Stimulated activated CD8-positive, alpha-beta memory T cell treated with anti-CD3 and anti-CD28 coated beads, Interleukin-15, amount 100 ng/mL, for 24 hours (primary cell): Measurements from ENCODE around the gene MFSD6L.
A peak's percentile ranks its signal among the peaks of the same experiment; 100 is the strongest.

Experiments used
- DNase-seq: peaks from one replicate; pipeline ENCODE4 v3.0.0-alpha.2; 2020; ENCODE audit warnings: low read depth

Gene MFSD6L

DNA sequence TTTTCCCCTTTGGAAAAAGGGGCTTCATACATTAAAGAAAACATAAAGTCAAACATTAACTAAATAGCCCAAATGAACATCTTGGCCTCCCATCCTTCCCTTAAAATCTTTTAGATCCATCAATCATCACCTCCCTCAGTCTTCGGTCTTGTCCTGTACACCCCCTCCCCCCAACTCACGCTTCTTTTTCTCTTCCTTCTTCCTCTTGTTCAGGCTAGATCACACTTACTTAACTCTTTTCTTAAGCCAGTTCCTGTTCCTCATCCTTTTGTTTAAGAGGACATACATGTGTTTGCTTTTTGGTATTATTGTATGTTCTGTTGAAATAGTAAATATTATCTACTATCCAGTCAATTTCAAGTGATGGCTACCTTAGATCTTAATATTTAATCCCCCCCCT lies 5.5 kb downstream of the MFSD6L start:
- no peak for DNase-seq

DNA sequence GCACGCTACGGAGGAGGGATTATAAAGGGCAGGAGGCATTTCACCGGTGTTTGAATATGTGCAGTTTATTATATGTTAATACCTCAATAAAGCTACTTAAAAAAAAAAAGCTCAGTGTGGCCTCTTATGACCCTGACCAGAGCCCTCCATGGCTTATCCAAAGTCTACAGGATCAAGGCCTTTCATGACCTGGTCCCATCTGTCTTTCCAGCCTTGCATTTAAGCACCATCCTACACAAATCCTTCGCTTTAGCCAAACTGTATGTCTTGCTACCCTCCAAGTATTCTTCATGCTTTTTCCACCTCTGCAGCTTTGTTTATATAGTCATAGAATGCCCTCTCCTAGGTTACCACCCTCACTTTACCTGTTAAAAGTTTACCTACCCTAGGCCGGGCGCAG lies 6.5 kb downstream of the MFSD6L start:
- DNase-seq, result no peak

DNA sequence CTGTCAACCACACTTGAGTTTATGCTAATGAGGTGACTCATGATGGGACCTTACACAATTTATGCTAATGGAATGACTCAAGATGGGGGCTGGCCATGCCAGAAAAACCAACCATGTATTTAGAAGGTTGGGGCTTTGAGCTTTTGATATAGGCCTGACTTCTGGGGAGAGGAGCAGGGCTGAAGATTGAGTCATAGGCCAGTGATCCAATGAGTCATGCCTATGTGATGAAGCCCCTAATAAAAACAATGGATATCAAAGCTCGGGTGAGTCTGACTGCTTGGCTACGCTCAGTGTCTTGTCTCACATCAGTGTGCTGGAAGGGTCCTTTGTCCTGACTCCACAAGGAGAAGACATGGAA lies 7.3 kb downstream of the MFSD6L start:
- DNase-seq, result no peak

DNA sequence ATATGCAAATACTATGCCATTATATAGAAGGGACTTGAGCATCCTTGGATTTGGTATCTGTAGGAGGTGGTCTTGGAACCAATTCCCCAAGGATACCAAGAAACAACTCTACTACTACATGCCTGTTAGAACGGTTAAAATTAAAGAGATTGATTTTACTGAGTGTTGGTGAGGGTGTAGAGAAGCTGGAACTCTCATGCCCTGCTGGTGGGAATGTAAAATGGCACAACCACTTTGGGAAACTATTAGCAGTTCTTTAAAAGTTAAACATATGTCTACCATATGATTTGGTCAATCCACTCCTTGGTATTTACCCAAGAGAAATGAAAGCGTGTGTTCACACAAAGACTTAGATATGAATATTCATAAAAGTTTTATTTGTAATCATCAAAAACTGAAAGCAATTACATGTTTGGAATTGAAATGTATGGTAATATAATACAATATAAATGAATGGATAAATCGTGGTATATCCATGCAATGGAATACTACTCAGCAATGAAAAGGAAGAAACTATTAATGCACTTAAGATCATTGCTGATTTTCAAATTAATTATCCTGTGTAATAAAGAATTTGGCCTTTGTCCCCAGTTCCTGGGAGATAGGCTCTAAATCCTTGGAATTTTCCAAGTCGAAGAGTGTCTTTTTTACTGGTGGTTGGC lies 7.8 kb downstream of the MFSD6L start:
- no peak for DNase-seq

DNA sequence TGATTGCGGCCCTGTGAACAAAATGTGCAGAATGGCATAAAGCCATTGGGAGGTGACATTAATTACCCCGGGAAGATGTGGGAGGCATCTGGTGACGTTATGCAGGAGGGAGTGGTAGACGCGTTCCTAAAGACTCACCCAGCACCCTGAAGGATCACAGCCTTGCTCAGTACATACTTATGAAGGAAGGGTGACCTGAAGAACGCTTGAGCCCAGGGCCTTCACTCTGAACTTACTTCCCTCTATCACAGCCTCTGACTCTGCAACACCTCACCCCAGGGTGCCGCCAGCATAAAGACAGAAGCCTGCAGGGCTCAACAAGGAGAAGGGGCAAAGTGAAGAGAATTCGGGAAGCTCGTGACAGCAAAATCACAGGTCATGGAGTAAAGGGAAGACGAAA lies 9.4 kb downstream of the MFSD6L start:
- no peak for DNase-seq

DNA sequence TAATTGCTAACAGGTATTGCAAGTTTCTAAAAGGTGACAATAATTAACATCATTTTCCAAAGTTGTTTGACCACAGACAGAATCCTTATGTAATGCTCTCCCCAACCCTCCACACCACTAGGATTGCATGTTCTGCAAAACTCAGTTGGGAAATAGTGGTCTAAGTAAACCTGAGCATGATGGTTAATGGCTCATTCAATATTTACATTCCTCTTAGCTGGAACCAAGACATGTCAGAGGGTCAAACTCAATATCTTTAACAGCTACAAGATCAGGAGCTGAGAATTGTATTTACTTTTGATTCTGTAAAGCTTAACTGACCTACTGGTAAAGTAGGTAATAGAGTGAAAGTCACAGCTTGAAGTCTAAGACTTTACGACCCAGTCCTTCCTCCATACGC lies 10.2 kb downstream of the MFSD6L start:
- no peak for DNase-seq

DNA sequence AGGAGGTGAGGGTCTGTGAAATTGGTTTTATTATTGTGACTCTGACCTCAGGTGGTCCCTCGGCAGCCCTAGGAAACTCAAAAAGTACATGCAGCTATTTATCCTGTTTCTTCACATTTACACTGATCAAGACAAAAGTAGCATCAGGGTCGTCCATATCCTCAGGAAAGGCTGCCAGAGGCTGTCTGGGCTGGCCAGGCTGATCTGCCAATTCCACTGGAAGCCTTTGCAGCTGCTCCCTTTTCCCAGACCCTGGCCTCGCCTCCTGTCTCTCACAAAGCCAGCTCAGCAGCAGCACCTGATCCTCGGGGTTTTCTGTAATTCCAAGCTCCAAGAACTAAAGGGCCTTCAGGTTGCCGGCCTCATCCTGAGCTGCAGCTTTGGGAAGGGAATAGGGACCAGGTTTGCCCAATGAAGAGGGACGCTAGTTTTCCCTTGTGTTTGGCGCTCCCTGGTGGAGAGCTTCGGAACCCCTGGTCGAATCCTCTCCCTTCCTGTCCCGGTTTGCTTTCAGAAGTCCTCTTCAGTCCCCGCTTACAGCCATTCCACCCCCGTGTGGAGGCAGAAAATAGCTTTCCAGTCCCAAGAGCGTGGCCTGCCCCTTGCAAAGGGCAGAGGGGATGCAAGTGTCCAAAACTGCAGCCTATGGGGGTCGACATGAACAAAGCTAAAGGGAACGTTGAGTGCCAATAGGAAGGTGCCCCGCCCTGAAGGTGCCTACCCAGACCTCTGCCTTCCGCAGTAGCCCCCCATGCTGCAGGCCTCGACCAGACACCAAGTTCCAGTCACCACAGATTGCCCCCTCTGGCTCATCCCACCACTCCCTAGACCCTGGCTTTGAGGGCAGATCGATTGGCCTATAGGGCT lies 13.4 kb downstream of the MFSD6L start:
- DNase-seq, result peak; percentile 36

DNA sequence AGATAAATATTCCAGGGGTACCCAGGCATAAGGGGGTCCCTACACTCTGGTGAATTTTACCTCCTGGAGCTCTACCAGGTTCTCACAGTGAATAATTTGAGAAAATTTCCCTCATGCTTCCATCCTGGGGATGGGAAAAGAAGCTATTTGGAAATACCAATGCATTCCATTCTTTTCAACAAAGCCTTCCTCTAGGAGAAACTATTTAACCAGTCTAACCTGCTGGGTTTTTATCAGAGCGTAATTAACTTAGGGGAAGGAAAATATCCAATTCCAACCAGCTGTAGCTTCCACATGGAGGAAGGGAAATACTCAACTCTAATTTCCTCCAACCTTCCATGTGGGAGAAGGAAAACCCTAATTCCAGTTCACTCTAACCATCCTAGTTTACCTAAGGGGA lies 17.0 kb downstream of the MFSD6L start:
- no peak for DNase-seq

DNA sequence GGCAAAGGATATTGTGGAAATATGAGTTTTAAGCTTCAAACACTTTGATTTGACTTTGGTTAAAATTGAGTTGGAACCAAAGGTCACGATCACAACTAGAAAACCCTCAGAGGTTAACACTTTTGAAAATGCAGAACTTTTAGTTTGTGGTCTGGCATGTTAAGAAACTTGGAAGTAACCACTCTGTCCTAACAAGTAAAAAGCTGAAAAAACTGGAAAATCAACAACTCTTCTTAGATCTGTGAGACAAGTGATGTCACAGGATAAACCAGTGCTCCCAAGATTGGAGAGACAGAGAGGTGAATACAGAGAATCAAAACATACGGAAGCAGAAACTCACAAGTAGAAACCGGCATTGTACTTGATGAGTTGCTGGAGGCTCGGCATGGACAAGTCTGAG lies 17.4 kb downstream of the MFSD6L start:
- no peak for DNase-seq

DNA sequence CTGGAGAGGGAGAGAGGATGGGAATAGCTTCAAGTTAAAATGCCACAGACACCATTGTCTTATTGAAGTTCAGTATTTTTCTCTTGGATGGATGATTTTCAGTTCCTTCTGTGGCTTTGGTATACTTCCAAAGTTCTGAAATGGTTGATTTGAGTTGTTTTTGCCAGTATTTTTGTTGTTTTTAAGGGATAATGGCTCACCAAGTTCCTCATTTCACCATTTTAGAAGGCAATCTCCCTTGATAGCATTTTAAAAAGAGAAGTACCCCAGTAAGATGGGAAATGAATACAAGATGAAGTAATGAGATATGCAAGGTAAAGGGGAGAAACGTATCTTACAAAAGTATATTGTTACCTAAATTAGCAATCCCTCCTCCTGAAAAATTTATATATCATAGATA lies 22.3 kb downstream of the MFSD6L start:
- no peak for DNase-seq

DNA sequence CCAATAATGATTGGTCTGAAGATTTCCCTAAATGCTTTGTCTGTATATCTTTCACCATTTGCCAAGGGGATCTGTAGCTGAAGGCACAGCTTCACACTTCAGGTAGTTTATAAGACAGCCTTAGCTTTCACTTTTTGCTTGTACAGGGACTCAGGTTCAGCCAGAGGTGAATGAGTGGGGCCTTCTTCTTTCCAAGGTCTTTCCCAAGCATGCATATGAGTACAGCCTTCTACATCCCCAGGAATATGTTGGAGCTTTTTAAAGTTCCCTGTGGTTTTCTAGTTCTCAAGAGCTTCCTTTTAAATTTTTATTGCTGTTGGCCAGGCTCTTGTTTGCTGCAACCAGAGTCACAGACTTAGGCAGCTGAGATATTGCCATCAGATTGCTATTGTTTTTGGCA lies 22.9 kb downstream of the MFSD6L start:
- DNase-seq, result no peak

DNA sequence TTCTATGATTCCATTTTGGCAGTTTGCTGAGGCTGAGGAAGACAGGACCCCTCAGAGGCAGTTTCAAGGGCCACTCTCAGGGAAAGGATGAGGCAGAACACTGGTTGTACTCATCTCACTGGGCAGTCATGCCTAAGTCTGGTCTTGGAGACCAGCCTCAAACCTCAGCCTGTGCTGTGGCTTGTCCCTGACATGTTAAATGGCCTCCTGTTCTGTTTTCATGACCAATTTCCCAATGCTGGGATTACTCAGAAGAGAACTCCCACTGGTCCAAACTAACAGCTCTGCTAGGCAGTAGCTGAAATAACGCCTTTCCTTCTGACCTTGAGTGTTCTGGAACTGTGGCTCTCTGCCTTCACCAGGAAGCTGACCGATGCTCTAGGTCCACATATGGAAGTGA lies 32.4 kb downstream of the MFSD6L start:
- DNase-seq, result no peak

DNA sequence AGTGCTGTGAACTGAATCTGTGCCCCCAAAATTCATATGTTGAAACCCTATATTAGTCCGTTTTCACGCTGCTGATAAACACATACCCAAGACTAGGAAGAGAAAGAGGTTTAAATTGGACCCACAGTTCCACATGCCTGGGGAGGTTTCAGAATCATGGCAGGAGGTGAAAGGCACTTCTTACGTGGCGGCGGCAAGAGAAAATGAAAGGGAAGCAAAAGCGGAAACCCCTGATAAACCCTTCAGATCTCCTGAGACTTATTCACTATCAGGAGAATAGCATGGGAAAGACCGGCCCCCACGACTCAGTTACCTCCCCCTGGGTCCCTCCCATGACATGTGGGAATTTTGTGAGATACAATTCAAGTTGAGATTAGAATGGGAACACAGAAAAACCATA lies 37.2 kb downstream of the MFSD6L start:
- DNase-seq, result no peak

DNA sequence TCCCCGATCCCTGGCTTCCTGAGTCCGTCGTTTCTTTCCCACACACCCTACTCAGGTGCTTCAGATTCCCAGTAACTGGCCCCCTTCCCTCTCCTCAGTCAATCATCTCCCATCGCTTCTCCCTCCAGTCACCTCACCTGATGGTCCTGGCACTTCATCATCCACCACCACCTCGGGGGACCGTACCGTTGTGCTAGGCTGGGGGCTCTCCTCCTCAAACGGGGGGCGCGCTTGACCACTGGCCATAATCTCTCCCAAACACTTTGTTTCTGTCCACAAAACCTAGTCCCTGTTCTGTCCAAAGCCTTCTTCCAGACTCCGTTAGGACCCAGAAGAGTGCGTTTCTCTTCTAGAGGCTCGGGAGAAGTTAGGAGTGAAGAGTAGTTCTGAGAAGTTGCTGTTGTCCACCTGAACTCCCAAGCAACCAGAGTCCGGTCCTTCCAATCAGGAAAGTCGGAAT lies 41.0 kb downstream of the MFSD6L start, which contains the start of gene SPDYE4:
TSS of gene SPDYE4 (minus strand) at position 410 of the 460 bp plus-strand sequence. CDS start at position 246, 164 bp downstream.
- DNase-seq, result no peak

DNA sequence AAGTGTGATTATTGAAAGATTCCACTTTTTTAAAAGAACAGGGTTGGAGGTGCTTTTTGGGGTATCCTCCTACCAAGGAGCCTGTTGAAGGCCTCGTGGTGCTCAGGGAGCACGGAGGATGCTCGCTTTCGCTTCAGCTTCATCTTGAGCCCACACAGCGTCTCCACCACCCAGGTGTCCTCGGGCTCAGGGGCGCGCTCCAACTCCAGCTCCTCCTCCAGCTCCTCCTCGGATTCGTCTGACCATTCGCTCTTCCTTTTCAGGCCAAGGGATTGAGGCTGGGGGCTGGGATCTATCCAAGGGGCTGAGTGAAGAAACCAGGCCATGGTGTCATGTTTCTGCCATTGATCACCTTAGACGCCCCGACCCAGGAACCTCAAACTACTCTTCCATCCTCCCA lies 42.0 kb downstream of the MFSD6L start:
- DNase-seq, result no peak

DNA sequence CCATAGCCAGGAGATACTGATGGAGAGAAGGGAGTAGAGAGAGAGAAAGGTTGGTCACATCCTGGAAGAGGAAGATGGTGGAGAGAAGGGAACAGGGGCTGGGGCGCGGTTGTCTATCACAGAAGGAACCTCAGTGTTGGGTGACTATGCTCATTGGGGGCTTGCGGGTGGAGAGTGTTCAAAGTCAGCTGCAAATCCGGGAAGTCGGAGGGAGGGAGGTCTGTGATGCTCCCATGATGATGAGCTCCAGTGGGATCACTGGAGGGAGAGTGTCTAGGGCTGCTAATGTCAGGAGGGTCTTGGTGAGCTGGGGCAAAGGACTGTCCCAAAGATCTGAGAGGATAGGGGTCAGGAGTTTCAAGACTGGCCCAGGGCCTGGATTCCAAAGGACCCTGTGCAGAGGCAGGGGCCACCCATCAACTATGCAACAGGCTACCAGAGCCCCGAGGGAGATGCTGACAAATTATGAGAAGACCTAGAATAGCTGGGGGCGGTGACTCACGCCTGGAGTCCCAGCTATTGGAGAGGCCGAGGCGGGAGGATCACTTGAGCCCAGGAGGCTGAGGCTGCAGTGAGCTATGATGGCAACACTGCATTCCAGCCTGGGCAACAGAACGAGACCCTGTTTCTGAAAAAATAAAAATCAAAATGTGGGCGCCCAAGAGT lies 43.4 kb downstream of the MFSD6L start:
- no peak for DNase-seq

DNA sequence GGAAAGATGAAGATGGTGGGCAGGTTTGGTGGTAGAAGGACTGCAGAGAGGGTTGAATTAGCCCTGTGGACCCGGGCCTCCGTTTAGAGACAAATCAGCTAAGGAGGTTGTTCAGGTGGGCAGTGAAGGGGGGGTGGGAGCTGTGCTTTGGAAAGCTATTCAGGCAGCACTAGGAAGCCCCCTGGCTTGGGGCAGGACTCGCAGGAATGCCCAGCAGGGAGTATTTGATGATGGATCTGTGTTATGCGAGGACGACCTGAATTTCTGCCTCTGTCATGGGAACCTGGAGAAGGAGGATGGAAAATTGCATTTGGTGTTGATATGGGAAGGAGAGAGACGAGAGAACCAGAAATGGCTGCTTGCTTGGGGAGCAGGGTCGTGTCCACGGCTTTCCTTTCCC lies 44.3 kb downstream of the MFSD6L start:
- no peak for DNase-seq

DNA sequence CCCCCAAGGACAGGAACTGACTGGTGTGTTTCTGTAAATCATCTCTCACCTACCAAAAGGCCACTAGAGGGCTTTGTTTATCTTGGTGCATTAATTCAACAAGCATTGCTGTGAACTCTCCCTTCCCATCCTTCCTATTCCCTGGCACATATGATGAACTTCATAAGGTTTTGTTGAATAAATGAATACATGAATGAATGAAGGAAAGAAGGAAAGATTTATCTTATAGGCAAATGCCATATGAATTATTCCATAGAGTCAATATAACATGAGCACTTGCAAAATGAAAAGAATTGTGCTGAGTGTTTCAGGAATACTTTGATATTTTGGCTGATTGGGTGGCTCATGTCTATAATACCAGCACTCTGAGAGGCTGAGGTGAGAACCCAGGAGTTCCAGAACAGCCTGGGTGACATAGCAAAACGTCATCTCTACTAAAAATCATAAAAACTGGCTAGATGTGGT lies 45.2 kb downstream of the MFSD6L start:
- no peak for DNase-seq

DNA sequence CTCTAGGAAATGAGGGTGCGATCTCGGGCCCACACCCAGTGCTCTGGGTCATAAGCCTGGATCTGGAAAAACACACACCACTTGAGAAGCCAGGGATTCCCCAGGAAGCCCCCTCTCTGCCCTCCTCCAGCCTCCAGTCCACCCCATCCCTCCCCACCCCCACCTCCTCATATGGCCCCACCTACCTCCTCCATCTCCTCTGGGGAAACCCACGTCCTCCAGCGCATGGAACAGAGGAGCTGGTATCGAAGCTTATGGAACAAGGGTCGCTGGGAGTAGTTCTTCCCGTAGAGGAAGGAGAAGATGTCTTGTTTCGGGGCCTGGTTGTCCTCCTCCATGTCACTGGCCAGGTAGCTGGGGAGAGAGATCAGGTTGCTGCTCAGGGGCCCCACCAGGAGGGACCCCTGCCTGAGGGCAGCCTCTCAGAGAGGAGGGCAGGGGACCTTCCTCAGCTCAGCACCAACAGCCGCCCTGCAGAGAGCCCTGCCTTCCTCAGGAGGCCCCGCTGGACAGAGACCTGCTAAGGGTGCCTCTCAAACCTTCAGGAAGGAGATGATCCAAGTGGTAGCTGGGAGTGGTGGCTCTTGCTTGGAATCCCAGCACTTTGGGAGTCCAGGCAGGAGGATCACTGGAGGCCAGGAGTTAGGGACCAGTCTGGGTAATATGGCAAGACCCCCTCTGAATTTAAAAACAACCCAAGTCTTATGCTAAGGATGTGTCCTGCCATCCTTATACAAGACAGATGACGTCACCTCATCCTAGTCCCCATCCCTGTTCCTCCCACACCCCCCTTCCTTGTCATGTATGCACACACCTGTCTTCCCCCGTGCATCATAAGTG lies 45.8 kb downstream of the MFSD6L start:
- DNase-seq, result no peak

DNA sequence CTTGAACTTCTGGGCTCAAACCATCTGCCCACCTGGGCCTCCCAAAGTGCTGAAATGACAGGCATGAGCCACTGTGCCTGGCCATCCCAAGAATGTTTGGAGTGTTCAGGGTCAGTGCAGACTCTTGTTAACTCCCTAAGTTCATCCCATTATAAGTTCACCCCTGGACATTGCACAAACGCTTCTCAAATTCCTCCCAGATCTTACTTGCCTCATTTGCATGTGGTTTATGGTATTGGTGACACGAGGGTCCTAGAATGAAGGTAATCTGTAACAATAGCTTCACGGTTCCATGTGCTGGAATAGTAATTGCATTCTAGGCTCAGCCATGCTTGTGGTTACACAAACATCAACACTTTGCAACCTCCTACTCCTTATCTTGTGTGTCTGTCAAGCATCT lies 49.5 kb downstream of the MFSD6L start:
- no peak for DNase-seq

DNA sequence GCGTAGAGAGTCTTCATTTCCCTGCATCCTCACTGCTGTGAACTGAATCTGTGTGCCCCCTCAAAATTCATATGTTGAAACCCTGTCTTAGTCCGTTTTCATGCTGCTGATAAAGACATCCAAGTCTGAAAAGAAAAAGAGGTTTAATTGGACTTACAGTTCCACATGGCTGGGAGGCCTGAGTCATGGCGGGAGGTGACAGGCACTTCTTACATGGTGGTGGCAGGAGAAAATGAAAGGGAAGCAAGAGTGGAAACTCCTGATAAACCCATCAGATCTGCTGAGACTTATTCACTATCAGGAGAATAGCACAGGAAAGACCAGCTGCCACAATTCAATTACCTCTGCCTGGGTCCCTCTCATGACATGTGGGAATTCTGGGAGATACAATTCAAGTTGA lies 51.4 kb downstream of the MFSD6L start:
- no peak for DNase-seq
